HG03039 (cell line): ENCODE results near the gene SH2D3C.

Source experiments
- ATAC-seq: cut with Tn5 transposase; IDR thresholded peaks from one replicate; pipeline ENCODE4 v1.9.1; 2021; ENCODE audit warnings: mild to moderate bottlenecking, moderate library complexity; ENCODE audit not compliant: unreplicated experiment

SH2D3C gene

DNA sequence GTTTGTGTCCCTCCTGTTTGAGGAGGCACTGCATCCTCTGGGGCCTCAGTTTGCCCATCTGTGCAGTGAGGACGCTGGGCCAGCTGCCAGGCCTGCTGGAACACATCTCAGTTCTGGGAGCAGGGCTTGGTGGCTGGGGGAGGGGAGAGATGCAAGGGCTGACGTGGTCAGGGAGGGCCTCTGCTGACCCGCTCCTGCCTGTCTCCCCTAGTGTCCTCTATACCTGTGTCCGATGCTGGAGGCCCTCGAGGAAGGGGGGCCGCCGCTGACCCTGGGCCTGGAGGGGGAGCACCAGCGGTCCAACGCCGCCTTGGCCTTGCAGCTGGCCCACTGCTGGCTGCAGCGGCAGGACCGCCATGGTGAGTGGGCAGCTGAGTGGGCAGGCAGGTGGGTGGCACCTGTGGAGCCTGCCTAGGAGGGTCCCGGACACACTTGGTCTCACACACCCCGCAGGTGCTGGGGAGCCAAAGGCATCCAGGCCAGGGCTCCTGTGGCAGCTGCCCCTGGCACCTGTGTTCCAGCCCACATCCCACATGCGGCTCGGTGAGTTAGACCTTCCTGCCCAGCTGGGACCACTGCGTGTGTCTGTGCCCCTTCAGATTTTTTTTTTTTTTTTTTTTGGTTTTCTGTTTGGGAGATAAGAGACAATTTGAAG, 30.0 kb upstream of the SH2D3C start:
- no peak for ATAC-seq

DNA sequence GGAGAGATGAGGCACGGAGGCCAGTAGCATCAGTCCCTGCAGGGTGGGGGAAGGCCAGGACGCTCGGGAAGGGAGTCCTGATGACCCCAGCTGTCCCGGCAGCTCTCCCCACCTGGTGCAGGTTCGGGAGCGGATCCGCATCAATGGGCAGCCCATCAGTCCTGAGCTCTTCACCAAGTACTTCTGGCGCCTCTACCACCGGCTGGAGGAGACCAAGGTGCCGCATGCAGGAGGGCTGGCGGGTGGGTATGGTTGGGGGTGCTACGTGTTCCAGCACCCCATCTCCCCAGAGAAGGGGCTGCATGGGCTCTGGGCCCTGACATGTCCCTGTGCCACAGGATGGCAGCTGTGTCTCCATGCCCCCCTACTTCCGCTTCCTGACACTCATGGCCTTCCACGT, 28.4 kb upstream of the SH2D3C start:
- ATAC-seq: no peak

DNA sequence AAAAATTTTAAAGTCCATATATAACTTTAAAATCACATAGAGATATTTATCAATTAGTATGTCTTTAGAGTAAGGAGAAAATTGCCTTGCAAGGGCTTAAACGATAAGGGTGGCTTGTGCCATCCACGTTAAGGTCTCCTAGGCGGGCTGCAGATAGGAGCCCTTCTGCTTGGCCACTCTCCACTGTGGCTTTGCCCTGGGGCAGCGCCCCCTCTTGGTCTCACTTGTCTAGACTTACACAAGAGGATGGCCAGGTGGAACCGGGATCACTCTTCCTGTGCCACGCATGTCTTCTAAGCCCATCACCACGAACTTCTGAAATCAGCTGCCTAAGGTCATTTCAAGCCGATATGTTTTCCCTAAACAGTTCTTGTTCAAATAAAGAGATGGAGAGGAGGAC, 27.2 kb upstream of the SH2D3C start:
- ATAC-seq: no peak

DNA sequence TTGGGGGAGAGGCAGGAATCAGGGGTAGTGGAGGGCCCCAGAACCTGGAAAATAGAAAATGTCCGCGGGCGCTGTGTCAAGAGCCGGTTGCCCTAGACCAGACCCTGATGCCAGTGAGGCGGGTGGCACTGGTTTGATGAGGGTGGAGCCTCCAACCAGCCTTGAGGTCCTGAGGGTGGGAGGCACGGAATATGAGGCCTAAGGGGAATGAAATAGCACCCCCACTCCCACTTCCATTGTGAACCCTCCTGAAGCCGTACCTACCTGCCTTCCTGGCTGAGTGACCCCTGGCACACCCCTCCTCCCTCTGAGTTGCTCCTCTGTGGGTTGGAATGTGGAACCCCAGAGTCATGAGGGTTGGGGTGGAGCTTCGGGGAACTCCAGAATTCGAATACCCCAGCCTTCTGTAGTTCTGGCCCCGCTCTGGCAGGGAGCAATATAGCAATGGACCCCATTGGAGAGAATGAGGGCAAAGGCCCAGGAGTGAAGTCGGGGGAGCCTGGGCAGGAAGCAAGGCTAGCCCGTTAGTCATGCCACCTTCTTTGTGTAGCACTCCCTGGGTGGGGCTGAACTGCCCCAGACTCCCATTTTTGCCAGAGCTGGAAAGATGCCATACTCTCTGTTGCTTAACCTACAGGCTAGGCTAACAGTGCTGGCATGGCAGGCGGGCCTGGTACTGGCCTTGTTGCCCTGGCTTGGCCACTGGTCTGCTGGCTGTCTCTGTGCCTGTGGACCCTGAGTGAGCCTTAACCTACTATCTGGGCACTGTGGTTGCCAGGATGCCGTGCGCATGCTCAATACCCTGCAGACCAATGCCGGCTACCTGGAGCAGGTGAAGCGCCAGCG, 25.3 kb upstream of the SH2D3C start:
- ATAC-seq: no peak

DNA sequence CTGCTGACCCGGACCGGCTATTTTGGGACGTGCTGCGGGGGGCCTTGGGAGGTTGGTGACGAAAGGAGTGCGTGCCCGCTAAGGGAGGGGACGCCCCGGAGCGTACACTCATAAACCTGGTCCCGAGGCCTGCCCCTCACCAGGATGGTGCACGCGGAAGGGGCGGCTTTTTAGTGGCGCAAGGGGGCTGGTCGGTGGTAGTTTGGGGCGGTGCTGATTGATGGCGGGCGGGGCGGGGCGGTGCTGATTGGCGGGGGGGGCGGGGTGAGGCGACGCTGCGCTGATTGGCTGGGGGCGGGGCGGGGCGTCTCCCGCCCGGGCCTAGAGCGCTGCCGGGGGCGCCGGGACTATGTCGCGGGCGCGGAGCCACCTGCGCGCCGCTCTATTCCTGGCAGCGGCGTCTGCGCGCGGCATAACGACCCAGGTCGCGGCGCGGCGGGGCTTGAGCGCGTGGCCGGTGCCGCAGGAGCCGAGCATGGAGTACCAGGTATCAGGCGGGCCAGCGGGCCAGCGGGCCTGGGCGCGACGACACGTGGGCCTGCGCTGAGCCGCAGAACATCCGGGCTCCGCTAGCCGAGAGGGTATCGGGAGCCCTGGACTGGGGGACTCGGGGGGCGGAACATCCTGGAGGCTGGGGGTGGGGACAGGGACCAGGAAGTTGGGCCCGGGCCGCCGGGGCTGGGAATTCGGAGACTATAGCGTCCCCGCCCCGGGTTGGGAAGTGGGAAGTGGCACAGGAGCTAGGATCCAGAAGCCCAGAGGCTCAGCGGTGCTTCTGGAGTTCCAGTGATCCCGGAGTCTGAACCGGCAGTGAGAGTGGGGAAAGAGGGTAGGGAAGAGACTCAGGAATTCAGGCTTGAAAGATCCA, 24.3 kb upstream of the SH2D3C start, which contains the start of gene FPGS:
Gene FPGS (plus strand): TSS at position 307 of the 868 bp plus-strand sequence. CDS start 43 bp downstream, at position 350.
- peak; percentile 48 for ATAC-seq

DNA sequence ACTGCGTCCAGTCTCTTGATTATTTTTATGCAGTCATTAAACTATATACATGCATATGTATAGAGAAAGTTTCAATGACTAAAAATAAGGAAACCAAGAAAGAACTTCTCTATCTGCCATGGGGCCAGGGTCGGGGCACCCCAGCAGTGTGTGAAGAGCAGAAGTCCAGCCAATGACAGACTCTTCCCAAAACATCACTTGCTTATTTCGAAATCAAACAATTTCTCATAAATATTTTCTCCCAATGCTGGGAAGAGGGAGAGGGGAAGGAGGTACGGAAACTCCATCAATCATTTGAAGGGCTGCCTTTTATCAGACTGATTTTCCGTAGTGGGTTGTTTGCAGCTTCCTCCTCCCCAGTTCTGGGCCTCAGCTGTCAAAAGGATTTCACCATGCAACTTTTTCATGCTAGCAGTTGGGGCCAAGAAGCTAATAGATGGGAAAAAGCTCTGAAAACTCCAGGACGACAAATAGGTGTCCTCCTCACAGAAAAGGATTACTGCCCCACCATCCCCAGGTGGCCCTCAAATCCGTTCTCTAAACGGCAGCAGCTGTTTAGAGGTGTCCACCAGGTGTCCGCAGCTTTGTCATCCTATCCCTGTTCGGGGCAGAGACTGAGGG, 23.6 kb upstream of the SH2D3C start:
- no peak for ATAC-seq

DNA sequence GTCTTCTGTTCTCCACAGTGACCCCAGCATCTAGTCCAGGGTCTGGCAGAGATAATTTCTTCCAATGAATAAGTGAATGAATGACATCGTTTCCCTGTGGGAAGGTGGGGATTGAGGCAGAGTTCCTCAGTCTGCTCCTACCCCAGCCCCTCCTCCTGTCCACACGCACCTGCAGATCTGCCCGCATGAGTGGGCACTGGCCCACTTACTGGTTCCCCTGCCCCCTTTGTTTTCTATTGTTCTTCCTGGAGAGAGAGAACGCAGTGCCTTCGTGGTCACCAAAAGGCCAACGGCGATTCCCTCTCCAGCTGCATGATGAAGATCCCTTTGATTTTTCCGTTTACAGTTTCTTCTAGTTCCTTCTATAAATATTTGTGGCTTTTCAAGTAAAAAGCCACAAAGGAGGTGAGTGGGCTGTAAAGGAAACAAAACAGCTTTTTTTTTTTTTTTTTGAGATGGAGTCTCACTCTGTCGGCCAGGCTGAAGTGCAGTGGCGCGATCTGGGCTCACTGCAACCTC, 18.4 kb upstream of the SH2D3C start:
- ATAC-seq: no peak

DNA sequence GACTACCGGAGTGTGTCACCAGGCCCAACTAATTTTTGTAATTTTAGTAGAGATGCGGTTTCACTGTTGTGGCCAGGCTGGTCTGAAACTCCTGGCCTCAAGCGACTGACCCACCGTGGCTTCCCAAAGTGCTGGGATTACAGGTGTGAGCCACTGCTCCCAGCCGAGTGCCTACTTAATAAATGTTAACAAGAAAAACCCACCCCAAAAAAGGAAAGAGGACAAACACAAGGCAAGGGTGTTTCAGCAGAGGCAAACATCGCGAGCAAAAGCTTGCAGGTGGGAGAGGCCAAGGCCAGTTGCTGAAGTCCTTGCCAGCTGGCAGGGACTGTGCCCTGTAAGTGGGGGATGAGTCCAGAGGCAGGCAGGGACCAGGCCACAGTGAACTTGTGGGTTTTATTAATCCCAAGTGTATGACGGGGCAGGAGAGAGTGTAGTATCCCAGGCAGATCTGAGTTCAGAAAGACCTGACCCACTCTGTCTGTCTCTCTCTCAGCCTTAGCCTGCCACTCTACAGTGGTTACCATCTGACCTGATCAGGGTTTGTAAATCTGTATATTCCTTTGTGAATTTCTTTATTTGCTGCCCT, 17.9 kb upstream of the SH2D3C start:
- ATAC-seq: no peak

DNA sequence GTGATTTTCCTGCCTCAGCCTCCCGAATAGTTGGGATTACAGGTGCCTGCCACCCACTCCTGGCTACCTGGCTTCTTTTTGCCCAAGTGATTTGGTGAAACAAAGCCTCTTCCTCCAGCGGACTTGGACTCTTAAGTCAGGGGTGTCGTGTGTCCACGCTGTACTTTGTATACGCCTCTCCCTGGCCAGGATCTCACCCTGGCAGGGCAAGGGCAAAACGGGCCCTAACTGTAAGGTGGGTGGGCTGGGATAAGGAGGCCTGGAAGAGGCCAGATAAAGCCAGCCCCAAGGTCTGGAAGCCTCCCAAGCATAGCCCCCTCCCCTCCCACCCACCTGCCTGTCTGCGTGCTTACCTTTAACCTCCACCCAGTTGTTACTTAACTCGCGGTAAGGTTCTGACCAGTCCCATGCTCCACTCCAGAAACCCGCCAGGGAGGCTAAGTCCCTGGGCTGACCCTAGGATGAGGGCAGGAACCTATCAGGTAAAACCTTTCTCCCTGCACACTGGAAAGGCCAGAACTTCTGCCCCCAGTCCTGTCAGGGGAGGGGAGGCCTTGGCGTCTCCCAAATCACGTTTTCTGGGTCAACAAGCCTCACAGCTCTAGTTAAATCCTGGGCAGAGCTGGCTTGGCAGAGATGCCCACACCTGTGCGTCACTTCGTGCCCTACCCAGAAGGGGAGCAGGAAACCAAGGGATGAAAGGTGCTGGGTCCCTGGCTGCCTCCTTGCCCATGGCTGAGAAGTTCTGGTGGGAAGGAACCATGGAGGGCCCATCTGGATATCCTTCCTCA, 15.7 kb upstream of the SH2D3C start:
- ATAC-seq: no peak

DNA sequence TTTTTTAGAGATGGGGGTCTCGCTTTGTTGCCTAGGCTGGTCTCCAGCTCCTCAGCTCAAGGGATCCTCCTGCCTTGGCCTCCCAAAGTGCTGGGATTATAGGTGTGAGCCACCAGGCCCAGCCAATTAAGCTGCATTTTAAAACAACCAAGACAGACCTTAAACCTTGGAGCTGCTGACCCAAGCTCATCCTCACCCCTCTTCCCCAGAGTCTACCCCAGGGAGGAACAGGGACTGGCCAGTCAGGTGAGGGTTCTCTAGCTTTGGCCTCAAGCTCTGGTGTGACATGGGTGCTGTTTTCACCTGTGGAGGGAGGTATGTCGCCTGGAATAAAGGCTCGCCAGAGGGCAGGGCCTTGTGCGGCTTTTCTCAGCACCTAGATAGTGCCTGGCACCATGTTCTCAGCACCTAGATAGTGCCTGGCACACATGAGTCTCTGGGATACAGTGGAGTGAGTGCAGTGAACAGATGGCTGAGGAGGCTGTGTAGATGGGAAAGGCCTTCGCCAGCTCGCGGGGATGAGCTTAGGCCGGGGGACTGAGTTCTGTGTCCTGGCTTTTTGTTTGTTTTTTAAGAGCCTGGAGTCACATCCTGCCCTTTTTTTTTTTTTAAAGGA, 14.7 kb upstream of the SH2D3C start:
- ATAC-seq: no peak

DNA sequence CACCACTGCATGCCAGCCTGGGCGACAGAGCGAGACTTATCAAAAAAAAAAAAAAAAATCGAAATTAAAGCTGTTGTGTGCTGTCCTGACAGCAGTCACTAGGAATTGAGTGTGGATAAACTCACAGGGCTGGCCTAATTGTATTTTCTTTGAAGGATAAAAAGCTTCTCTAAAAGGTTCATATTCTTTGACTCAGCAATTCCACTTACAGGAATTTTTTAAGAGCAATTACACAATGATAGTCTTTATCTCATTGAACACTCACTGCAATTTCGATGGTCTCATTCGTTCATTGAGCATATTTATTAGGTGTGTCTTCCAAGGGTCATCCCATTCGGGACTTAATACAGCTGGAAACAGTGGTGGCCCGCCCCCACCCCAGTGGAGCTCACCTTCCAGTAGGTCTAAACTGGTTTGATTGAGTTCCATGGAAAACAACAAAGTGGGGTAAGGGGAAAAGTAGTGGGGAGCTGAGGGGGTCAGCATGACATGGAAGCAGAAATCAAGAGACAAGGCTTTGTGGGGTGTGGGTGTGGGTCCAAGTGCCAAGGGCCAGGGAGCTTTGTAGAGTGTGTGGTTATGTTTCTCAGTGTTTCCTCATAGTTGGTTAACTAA, 14.1 kb upstream of the SH2D3C start:
- ATAC-seq: no peak

DNA sequence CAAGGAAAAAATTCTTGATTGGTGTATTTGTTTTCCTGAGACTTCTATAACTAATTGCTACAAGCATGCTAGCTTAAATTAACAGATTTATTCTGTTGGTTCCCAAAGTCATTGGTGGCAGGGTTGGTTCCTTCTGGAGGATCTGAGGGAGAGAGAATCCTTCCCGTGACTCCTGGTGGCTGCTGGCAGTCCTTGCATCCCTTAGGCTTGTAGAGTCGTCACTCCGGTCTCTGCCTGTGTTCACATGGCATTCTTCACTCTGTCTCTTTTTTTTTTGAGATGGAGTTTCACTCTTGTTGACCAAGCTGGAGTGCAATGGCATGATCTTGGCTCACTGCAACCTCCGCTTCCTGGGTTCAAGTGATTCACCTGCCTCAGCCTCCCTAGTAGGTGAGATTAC, 12.6 kb upstream of the SH2D3C start:
- ATAC-seq: no peak

DNA sequence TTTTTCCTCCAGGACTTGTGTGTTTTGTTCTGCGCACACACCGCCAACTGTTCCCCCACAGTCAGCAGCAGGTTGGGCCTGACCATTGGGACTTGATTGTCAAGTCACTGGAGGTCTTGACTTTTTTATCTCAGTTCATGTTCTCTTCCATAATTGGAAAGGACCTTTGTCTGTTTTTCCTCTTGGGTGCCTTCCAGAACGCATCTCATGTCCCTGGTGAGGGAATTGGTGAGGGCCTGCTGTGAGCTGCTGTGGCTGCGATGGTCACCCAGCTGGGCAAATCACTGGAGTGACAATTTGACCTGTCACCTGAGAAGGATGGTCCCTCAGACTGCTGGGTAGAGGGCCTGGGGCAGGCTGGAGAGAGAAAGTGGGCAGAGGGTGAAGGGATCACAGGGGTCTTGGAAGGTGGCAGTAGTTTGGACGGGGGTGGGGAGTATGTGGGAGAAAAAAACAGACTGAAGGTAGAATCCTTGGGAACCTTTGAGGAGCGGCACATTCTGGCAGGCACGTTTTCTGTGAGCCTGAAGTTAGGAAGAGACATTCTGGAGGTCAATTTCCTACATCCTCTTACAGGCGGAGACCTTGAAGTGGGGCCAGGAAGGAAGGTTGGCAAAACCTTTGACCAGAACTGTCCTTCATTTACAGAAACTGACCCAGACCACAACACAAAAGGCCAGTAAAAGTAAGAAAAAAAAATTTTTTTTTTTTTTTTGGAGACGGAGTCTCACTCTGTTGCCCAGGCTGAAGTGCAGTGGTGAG, 11.8 kb upstream of the SH2D3C start:
- ATAC-seq: no peak

DNA sequence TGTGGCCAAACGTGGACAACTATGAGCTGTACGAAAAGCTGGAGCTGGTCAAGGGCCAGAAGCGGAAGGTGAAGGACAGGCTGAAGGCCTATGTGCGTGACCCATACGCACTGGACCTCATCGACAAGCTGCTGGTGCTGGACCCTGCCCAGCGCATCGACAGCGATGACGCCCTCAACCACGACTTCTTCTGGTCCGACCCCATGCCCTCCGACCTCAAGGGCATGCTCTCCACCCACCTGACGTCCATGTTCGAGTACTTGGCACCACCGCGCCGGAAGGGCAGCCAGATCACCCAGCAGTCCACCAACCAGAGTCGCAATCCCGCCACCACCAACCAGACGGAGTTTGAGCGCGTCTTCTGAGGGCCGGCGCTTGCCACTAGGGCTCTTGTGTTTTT, 10.7 kb upstream of the SH2D3C start:
- ATAC-seq: no peak

DNA sequence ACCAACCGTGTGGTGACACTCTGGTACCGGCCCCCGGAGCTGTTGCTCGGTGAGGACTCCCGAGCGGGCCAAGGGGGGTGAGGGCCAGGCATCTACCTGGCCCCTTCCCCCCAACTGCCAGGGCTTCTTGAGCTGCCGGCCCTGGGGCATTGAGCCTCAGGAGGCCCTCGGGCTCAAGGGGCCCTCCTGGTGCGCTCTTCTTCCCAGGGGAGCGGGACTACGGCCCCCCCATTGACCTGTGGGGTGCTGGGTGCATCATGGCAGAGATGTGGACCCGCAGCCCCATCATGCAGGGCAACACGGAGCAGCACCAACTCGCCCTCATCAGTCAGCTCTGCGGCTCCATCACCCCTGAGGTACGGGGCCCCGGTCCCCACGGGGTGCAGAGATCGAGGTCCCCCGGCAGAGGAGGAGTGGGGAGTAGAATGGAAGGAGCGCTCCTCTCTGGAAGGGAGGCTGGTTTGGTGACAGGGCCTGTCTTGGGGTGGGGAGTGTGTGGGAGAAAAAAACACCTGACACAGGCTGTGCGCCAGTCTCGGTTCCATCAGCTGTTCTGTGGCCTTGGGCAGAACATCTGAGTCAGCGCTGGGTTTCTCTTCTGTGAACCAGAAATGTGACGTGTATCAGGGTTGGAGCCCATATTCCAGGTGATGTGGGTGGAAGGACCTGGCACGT, 10.0 kb upstream of the SH2D3C start:
- ATAC-seq: no peak

DNA sequence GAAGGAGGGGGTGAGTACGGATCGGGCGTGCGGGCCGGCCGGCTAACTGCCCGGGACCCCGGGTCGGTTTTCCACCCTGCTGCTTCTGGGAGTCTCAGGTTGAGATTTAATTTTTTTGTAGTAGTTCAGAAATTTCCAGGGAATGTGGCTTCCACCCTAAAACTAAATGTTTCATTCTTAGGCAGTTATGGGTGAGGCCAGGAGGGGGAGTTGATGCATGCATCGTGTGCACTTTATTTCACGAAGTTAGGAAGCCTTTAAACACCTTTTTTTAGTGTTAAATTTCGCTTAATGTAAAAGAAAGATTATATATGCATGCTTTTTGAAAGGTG, 8.3 kb upstream of the SH2D3C start:
- no peak for ATAC-seq

DNA sequence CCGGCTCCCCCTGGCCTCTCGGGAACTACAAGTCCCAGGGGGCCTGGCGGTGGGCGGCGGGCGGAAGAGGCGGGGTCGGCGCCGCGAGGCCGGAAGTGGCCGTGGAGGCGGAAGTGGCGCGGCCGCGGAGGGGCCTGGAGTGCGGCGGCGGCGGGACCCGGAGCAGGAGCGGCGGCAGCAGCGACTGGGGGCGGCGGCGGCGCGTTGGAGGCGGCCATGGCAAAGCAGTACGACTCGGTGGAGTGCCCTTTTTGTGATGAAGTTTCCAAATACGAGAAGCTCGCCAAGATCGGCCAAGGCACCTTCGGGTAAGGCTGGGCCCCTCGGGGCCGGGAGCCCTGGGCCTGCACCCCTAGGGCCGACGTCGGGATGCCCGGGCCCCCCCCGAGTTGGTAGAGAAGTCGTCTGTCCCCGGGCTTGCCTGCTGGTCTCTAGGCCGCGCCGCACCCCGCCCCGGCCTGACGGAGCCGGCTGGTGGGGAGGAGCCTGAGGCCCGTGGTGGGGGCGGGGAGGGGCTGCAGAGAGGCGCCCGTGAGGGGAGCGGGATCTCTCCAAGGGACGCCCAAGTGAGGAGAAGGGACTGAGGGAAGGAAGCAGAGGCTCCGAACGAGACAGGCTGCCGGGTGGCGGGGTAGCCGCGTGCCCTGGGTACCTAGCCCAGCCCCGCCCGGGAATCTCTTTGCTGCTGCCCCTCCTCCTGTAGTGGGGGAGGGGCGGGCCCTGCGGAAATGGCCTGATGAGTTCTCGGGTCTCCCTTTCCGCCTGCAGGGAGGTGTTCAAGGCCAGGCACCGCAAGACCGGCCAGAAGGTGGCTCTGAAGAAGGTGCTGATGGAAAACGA, 7.7 kb upstream of the SH2D3C start, which contains the start of gene CDK9:
Gene CDK9 (plus strand): TSS at position 102 of the 840 bp plus-strand sequence. CDS start 115 bp downstream, at position 217.
- peak; percentile 50 for ATAC-seq
